GM18502 (cell line): ENCODE data around the gene ZNF691.

Experiments
- ATAC-seq: cut with Tn5 transposase; IDR thresholded peaks from one replicate; pipeline ENCODE4 v1.9.1; 2021; ENCODE audit warnings: mild to moderate bottlenecking; ENCODE audit not compliant: unreplicated experiment, poor library complexity

The ZNF691 gene

DNA sequence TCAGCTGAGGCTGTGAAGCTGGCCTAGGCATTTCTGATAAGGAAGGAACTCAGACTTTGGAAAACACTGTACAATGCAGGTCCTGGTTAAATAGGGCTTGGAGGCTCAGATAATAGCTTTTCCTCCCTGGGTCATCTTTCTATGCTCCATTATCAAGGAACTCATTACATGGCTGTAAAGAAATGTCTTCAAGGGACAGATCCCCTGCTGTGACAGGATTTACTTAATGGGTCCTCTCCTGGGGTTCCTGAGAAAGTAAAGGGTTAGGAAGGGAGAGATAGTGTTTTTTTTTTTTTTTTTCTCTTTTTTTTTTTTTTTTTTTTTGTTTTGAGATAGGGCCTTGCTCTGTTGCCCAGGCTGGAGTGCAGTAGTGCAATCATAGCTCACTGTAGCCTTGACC, 15.1 kb upstream of the ZNF691 start:
- no peak for ATAC-seq

DNA sequence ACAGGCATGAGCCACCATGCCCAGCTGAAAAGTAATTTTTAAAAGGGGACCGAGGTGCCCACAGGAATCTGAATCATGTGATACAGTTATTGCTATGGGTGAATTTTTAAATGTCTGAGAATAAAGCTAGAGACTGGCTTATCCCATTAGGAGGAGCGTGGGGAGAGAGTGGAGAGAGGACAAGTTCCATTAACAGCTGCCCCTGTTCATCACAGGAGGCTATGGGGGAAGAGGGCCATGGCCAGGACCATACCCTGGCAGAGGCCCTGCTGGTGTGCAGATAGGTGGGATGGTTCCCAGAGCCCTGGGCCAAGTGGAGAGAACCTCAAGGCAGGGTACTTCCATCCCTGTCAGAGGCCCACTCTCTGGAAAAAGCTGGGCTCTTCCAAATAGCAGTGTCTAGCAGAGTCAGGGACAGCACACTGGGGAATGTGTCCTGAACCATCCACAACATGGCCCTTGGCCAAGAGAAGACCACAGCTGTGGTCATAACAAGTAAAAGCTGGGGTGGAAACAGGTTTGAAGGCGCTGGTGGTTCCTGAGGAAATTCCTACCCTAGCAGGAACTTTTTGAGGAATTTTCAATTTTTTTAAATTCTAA, 13.7 kb upstream of the ZNF691 start:
- ATAC-seq = no peak

DNA sequence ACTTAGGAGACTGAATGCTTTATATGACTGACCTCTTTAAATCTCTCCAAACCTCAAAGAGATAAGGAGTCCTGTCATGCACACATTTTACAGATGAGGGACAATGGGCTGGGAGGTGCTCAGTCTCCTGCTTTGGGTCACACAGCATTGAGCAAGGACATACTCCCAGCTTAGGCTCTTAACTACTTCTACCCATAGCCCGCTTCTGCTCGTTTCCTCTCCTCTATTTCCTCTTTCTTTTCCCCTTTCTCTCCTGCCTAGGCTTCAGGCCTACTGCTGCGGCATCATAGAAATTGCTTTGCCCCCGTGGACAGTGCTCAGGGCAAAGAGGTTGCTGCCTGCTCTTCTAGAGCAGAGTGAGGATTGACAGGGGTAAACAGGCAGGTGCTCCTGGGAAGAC, 12.4 kb upstream of the ZNF691 start:
- ATAC-seq = no peak

DNA sequence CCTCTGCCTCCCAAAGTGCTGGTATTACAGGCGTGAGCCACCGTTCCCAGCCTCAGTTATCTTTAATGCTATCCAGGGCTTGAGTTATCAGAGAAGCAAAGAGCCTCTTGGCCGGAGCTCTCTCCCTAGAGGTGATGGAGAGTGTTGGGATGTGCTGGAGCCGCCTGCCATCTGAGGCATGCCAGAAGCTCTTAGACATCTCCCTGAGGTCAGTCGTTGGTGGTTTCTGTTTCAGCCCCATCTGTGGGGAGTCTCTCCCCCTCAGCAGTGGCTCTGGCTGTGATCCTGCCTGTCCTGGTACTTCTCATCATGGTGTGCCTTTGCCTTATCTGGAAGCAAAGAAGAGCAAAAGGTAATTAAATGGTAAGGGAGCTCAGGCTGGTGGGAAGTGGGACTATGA, 11.6 kb upstream of the ZNF691 start:
- ATAC-seq = no peak

DNA sequence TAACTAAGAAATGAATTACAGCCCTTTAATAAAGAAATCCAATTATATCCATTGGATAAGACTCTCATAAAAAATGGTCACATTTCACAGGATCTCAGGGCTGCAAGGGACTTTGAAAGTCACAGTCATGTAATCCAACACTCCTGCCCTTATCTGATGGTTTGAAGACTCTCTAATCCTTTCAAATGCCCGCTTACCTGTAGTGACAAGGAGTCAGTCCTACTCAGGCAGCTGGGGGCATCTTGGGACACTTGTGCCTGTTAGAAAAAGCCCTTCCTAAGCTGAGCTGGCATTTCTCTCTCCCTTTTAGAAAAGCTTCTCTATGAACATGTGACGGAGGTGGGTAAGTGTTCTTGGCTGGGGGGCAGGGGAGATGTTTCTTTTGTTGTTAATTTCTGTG, 11.0 kb upstream of the ZNF691 start:
- ATAC-seq = no peak

DNA sequence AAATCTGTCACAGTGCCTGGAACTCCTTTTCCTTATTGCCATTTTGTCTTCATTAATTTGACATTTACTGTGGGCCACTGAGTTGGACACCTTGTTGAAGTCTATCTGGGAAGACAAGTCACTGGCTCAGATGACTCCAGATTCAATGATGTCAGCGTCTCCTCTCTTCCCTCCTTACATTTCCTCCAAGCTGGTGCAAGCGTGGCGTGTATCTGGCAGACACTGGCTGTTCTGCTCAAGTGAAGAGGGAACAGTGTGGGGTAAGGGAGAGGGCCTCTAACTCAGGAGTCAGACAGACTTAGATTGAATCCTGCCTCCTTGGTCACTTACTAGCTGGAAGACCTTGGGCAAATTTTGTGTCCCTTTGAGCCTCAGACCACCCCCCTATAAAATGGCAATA, 8.7 kb upstream of the ZNF691 start:
- ATAC-seq = no peak

DNA sequence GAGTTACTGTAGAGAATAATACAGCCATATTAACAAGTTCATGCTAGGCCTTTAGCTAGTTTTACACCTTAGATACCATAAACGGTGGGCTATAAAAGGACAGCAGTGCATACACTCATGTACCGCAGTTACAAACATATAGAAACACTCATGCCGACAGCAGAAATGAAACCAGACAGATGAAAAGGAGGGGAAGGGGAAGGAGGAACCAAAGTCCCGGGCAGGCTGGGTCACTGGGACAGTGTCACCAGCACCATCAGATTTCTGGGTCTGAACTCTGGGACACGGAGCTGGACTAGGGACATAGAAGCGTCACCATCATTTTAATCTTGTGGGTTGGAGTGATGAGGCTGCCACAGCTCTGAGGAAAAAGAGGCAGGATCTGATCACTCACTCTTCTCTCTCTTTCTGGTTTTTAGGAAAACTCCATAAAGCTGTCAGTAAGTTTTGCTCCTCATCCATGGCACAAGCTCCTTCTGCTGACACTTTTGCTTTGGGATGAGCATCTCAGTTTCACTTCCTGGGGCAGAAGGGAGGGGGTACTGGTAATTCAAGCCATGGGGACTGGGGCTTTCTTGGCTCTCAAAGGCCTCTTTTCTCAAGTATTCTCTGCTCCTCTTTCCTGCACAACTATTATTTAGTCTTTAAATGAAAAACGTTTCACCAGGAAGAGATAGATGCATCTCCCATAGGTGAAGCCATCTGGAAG, 7.8 kb upstream of the ZNF691 start:
- no peak for ATAC-seq

DNA sequence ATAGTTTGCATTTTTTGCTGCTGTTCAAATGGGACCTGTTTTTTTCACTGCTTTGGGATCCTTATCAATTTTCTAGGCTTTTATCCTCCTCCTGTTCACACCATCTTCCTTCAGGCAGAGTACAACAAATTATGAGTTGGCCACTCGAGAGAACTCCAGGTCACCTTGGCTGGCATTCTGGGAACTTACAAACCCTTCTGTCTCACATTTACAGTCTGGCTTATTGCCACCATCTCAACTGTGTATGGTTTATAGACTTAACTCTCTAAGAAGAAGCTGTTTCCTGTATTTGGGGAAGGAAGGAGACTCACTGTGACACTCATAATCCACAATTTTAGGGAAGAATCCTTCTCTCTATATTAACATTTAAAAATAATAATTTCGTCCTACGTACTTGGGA, 5.4 kb upstream of the ZNF691 start:
- ATAC-seq = no peak

DNA sequence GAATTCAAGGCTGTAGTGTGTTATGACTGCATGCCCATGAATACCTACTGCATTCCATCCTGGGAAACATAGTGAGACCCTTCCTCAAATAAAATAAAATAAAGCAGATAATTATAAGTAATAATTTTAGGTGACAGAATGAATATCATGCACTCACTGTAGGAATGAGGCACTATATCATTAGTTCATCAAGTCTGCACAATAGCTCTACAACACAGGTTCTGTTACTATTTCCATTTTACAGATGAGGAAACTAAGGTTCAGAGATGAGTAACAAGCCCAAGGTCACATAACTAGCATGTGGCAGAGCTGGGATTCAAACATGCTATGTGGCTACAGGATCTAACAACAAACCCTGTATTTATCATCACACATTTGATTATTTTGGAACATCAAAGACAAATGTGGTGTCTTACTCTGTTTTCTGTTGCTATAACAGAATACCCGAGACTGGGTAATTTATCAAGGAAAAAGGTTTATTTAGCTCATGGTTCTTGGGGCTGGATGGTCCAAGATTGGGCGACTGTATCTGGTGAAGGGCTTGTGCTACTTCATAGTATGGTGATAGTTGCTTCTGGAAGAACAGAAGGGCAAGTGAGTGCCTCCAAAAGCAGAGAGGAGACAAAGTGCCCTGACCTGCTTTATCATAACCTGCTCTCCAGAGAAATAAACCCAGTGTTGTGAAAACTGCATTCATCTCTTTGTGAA, 4.8 kb upstream of the ZNF691 start:
- no peak for ATAC-seq

DNA sequence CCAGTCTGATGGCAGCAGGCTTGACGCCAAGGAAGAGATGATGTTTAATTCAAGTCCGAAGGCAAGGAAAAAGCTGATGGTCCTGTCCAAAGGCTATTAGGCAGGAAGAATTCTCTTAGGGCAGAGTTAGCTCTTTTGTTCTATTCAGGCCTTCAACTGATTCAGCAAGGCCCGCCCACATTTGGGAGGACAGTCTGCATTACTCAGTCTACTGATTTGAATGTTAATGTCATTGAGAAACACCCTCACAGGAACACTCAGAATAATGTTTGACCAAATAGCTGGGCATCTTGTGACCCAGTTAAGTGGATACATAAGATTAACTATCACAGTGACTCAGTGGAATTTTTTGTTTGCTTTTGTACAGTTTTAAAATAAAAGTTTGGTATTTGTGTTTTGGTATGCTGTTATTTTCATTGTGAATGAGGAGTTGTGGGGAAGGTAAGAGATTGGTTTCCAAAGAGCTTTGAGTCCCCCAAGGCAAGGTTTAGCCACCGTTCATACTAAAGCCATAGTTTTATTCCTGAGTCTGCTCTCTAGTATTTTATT, 1.7 kb upstream of the ZNF691 start:
- ATAC-seq = no peak

DNA sequence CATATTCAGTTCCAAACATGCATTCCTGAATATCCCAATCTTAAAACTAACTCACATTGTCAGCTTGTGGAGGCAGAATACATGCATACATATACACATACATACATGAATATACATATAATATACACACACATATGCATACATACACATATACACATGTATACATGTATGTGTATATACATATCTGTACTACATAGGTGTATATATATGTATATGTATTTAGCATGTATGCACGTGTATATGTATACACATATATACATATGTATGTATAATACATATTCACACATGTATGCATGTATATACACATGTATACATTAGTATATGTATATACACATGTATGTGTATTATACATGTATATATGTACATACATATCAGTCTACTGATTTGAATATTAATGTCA, 1.2 kb upstream of the ZNF691 start:
- no peak for ATAC-seq

DNA sequence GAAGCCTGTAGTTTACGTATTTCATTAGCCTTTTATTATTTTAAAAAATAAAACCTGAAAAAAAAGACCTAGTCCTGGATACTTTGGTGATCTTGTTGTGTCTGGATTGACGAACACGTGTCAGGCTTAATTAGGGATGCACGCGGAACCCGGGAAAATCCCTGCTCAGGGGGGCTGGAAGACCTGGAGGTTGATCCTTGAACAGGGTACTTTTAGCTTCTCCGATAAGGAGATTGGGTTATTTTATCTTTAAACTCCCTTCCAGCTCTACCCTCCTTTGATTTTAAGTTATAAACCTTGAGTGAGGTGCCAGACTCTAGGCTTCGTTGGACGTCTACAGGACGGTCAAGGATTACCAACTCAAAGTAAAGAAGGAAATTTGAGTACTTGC, 552 bp upstream of the ZNF691 start:
- peak; percentile 24 for ATAC-seq

DNA sequence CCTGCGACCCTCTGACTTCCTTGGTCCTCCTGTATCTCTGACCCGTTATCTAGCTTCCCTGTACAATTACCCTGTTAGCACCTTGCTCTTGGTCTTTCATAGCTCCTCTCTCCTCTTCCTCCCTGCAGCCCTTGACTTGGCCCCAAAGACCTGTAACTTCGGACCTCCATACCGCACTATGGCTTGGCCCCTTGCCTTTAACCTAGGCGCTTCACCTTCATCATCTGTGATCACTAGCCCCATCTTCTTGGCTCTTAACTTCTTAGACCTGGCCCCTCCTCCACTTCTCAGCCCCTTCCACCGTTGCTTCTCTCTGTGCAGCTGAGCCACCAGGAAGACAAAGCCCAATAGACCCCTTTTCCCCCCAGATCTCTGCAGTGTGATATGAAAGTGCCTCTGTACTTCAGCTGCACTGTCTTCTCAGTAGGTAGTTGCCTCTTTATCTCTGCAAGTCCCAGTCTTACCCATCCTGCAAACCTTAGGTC, 740 bp downstream of the ZNF691 start:
- peak; percentile 11 for ATAC-seq

DNA sequence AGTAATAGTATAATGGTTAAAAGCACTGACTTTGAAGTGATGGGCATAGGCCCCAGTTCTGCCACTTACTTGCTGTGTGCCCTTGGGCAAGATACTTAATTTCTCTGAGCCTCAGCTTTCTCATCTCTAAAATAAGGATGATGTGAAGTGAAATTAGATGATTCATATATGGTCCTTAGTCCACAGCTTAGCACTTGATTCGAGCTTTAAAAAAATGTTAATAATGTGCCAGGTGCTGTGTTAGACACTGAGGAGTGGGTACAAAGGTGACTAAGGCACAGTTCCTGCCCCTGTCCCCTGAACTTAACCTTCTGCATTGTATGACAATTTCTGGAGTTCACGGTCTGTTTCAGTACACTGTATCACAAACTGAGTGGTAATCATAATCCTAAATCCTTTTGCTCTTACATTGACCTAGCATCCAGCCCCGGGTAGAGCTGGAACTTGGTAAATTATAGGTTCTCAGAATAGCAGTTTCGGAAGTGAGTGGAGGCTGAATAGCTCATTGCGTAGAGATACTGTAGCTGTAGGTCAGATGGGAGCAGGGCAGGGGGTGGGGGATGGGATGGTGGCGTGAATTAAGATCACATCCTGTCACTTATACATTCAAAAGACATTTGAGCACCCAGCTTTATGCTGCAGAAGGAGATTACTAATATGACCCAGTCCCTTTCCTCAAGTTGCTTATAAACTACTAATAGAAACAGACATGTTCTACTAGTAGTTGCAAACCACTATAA, 1.5 kb downstream of the ZNF691 start:
- ATAC-seq = no peak

DNA sequence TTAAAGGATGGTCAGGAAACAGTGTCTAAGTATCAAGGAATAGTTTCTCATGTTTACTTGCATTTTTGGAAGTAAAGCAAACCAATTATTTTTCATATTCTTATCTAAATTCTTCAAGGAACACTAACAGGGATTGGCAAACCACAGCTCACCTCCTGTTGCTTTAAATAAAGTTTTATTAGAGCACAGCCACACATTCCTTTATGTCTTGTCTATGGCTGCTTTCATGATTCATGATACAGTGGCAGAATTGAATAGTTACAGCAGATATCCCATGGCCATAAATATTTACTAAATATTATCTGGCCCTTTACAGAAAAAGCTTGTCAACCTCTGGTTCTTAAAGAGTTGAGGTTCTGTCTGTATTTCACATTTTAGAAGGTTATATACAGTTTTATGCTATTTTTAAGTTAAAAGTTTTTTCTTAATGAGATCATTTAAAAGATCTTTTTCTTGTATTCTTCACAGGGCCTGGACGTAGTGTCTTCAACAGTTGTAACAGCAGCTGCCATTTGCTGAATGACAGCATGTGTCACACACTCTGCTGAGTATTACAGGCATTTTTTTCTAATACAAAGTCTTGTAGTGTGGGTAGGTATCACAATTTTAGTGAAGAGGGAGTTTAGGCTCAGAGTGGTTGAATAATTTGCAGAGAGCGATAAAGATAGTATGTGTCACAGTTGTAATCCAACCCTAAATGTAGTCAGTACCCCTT, 2.6 kb downstream of the ZNF691 start:
- no peak for ATAC-seq

DNA sequence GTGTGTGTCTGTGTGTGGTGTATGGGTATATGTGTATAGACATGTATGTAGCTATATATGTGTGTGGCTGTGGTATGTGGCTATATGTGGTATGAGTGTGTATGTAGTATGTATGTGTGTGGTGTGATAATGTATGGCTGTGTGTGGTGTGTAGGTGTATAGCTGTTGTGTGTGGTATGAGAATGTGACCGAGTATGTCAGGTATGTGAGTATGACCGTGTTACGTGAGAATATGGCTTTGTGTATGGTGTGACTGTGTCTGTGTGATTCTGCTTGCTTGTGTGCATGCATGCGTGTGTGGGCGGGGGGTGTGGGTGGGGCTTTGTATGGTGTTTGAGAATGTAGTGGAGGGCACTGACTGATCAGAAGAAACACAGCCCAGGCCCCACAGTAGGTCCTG, 3.5 kb downstream of the ZNF691 start:
- no peak for ATAC-seq

DNA sequence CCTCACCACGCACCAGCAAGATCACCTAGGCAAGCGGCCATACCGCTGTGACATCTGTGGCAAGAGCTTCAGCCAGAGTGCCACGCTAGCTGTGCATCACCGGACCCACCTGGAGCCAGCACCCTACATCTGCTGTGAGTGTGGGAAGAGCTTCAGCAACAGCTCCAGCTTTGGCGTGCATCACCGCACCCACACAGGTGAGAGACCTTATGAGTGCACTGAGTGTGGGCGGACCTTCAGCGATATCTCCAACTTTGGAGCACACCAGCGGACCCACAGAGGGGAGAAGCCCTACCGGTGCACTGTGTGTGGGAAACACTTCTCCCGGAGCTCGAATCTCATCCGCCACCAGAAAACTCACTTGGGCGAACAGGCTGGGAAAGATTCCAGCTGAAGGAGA, 5.0 kb downstream of the ZNF691 start:
- ATAC-seq = no peak

DNA sequence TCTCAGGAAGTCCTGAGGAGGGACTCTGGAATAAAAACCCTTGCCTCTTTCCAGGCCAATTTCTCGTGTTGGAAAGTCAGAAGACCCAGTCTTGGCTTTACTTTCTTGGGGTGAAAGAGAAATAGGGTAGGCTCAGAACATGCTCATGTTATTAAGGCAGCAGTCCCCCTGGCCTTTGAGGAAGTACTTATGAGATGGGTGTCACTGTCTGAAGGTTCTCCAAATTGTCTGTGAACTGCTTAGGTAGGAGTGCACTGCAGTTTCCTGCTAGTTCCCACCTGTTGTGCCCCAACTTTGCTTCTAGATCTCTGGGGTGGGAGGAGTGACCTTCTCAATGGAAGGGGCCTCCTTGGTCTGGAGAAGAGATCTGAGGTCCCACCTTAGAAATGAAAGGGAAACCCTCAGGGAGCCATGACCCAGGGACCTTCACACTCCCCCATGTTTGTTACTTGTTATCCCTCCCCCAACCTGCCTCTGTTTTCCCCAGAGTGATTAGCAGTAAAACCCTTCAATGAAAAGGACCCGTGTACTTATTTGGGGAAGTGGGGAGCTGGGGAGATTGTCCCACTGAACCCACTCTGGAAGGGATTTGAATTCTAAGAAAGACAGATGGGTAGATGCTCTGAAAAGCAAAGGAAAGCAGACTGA, 5.7 kb downstream of the ZNF691 start:
- no peak for ATAC-seq

DNA sequence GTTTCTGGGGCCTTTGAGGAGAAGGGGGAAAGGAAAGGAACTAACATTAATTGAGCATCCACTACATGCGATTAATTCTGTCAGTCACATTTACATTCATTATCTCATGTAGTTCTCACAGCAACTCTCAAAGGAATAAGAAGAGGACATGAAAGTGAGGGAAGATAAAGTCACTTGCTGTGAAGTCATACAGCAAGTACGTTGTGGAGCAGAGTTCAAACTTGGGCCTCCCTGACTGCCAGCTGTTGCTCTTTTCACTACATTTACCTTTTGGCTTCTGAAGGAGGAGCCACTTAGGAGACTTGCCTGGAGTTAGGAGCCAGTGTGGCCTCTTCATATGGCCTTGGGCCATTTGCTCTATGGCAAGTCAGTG, 6.2 kb downstream of the ZNF691 start:
- ATAC-seq = no peak
